T-helper 1 cell (primary cell): Measurements from ENCODE around the gene UBR3.
"Not testable (repeated sequence)": the region's sequence is repeated elsewhere in the genome, so short reads cannot be mapped to it uniquely, and the experiment has no call there.

Source experiments
- DNase-seq, 5 donors: peaks; one replicate each; pipeline ENCODE4 v3.0.0-alpha.2; 2012 to 2020

UBR3 gene

GRCh38 chr2:169946546-169946945 lies 119.3 kb downstream of the UBR3 start:
- no peak for DNase-seq

DNA sequence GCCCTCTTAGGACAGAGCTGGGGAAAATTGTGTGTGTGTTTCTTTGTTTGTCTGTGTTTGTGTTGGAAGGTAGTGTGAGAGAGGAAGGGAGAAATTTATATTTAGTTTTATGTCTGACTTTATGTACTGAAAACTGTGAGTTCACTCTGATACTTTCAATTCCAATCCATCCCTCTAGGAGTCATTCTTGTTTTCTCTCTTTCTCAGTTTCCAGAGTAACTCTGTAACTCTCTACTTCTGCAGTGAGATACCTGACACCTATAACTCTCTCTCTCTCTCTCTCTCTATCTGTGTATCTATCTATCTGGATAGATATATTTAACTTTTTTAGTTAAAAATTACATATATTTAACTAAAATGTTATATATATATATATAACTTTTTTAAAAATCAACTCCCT lies 128.7 kb downstream of the UBR3 start:
- DNase-seq = no peak

DNA sequence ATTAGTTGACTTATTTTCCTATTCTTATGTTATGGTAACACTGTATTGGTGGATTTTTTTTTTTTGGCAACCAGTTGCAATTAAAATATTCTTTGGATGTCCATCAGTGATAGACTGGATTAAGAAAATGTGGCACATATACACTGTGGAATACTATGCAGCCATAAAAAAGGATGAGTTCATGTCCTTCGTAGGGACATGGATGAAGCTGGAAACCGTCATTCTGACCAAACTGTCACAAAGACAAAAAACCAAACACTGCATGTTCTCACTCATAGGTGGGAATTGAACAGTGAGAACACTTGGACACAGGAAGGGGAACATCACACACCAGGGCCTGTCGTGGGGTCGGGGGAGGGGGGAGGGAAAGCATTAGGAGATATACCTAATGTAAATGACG lies 130.0 kb downstream of the UBR3 start:
- not testable (repeated sequence) for DNase-seq

DNA sequence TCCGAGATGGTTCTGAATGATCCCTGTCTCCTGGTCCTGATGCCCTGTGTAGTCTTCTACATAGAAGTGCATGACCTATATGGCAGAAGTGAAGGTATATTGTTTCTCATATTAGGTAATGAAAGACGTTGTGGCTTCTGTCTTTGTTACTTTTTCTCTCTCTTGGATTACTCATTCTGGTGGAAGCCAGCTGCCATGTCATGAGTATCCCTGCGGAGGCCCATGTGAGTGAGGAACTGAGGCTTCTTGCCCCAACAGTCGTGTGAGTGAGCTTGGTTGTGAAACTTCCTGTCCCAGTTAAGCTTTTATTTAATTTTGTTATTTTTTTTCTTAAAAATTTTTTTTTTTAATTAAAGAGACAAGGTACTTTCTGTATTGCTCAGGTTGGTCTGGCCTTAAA lies 134.7 kb downstream of the UBR3 start:
- no peak for DNase-seq

DNA sequence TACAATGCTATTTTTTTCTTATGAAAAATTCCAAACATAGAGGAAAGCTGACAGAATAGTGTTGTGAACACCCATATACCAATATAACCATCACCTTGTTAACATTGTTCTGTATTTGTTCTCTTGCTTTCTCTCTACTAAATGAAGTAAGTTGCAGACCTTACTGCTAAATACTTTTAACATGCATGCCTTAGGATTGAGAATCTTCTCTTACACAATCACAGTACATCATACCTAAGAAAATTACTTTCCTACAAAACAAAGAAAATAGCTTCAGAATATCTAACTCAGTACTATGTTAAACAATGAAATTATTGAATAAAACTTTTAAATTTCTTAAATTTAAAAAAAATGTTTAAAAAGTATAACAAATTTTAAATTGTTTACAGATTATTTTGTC lies 136.5 kb downstream of the UBR3 start:
- no peak for DNase-seq

DNA sequence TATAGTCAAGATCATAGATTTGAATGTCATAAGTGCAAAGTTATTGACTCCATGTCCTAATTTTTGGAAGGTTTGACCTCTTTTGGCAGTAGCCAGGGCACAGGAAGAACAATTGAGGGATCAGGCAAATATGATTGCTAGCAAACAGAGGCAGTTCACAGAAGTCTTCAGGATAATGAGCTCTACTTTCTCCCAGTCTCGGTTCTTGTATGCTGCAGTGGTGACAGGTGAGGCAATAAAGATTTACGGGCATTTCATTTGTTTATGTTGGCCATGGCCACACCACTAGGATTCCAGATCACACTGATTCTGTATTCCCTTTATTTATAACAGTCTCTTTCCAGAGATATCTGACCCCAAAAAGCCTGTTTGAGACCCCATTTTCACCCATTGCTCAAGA lies 137.5 kb downstream of the UBR3 start:
- DNase-seq = no peak

DNA sequence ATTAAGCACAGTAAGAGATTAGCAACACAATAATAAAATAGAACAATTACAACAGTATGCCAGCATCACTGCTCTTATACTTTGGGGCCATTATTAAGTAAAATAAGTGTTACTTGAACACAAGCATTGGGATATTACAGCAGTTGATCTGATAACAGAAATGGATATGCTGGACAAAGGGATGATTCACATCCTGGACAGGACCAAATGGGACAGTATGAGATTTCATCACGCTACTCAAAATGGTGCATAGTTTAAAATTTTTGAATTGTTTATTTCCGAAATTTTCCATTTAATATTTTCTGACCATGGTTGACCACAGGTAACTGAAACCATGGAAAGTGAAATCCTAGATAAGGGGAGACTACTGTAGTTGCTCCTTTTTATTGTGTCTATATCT lies 138.2 kb downstream of the UBR3 start:
- DNase-seq = no peak

DNA sequence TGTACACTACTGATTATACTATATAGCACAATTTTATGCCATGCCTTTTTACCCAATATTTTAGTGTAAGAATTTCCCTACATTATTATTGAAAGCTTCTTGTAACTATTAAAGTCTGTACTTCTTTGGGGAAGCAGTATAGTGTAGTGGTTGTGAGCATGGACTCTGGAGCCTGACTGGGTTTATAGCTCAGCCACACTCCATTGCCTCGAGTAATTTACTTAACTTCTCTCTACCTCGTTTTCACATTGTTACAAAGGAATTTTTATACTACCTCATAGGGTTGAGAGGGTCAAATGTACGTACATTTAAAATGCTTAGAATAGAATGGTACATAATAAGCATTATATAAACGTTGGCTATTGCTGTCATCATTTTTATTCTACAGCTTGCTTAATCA lies 139.2 kb downstream of the UBR3 start:
- no peak for DNase-seq

DNA sequence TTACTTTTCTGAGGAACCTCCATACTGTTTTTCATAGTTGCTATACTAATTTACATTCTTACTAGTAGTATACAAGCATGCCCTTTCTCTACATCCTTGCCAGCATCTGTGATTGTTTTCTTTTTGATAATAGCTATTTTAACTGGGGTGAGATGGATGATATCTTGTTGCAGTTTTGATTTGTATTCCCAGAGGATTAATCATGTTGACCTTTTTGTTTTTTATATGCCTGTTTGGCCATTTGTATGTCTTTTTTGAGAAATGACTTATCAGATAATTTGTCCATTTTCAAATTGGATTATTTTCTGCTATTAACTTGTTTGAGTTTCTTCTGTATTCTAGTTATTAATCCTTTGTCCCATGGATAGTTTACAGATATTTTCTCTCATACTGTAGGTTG lies 141.5 kb downstream of the UBR3 start:
- no peak for DNase-seq

DNA sequence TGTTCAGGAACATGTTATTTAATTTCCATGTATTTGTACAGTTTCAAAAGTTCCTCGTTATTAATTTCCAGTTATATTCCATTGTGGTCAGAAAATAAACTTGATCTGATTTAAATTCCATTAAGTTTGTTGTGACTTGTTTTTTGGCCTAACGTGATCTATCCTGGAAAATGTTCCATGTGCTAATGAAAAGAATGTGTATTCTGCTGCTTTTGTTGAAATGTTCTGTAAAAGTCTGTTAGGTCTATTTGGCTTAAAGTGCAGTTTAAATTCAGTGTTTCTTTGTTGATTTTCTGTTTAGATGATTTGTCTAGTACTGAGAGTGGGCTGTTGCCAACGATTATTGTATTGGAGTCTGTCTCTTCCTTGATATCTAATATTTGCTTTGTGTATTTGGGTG lies 148.0 kb downstream of the UBR3 start:
- DNase-seq = no peak

- no peak for DNase-seq
These were observed 149.1 kb downstream of the UBR3 start for GRCh38 chr2:169976335-169976851.

GRCh38 chr2:169977530-169977929 lies 150.3 kb downstream of the UBR3 start:
- DNase-seq = no peak

DNA sequence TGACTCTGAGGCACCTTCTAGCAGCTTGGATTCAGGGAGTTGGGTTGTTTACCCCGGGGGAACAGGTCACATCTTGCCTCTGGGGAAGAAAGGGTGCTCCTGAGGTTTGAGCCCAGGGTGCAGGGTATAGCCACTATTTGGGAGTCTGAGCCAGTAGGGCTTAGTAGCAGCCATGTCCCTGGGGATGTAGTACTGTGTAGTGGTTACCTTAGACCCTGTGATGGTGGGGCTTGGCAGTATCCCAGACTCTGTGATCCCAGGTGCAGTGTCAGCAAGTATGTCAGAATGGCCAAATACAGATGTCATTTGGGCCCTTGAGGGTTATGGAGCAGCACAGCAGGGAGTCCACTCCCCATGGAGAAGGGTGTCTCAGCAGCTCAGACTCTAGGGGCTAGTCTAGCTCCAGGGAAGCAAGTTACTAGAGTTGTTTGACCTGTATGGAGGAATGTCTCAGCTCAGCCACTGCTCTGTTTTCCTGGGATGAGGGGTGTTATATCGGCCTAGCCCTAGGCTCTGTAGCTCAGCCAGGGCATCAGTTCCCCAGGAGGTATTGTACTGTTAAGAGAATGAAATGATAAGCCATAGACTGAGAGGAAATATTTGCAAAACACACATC lies 151.3 kb downstream of the UBR3 start:
- no peak for DNase-seq

DNA sequence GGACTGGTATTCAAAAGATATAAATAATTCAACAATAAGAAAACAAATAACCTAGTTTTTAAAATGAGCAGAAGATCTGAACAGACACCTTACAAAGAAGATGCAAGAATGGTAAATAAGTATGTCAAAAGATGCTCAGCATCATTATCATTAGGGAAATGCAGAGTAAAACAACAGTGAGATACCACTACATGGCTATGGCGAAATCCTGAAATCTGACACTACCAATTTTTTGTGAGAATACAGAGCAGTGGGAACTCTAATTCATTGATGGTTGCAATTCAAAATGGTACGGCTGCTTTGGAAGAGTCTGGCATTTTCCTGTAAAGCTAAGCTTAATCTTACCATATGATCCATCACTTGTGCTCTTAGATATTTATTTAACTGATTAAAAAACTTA lies 151.8 kb downstream of the UBR3 start:
- no peak for DNase-seq

- DNase-seq = no peak
These were observed 152.7 kb downstream of the UBR3 start for GRCh38 chr2:169980001-169980400.

- no peak for DNase-seq
These were observed 153.4 kb downstream of the UBR3 start for GRCh38 chr2:169980643-169981042.

DNA sequence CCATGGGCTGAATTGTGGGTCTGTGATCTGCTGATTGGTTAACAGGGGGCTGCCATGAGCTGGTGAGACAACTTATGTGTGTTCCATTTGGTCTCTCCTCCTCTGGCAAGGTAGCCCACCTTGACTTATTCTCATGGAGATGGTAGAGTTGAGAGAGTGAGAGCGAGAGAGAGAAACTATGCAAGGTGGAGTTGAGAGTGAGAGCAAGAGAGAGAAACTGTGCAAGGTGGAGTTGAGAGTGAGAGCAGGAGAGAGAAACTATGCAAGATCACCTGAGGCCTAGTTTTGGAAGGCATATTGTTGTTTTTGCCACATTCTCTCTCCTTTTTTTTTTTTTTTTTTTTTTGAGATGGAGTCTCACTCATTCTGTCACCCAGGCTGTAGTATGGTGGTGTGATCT lies 155.7 kb downstream of the UBR3 start:
- no peak for DNase-seq

- no peak for DNase-seq
These were observed 156.3 kb downstream of the UBR3 start for GRCh38 chr2:169983506-169983905.

DNA sequence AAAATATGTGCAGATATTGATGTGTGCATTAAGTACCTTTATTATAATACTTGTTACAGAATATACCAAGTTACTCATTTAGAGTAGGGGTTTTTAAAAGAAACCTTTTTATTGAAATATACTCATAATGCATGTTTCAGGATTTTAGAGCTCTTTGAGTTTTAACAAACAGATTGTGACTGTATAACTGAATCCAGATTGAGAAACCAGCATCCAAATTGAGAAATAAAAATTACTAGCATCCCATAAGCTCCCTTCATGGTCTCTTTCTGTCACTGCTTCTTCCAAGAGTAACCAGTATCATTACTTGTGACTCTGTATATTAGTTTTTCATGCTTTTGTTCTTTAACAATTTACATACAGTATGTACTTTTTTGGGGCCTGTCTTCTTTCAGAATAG lies 156.9 kb downstream of the UBR3 start:
- DNase-seq = no peak

- DNase-seq = no peak
These were observed 167.5 kb downstream of the UBR3 start for GRCh38 chr2:169994752-169995151.

DNA sequence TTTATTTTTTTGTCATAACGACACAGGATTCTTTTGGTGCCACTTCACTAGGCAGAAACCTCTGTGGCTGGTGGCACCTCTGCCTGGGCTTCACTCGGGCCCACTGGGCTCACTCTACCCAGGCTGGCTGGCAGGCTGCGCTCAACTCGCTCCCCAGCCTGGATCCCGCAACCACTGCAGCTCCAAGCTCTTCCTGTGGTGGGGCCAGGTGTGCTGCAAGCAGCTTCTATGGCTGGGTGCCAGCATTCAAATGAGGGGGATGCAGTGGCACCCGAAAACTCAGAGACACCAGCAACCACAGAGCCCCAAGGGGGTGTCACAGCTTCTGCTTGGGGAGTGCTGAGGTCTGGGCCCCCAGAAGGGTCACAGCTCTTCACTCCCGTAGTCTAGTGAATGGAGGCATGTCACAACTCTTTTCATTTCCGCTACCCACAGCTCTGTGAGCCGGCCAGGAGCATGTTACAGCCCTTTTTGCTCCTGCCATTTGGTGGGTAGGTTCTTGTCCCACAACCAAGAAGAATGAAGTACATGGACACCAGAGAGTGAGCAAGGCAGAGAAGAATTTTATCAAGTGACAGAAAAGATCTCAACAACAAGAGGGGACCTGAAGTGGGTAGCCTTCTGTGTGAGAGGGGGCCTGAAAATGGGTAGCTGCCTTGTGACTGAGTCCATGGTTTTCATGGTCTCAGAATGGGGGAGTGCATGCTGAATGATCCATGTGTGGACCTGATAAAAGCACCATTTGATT lies 170.1 kb downstream of the UBR3 start:
- DNase-seq = no peak

GRCh38 chr2:169999054-169999453 lies 171.8 kb downstream of the UBR3 start:
- DNase-seq = no peak

GRCh38 chr2:170002096-170002495 lies 174.8 kb downstream of the UBR3 start:
- DNase-seq = no peak

- DNase-seq = no peak
These were observed 178.4 kb downstream of the UBR3 start for GRCh38 chr2:170005702-170006101.
